CD4-positive, alpha-beta T cell treated with Interleukin-15 for 1 hour (primary cell): ENCODE data around the gene MAB21L4.

Source experiments
- DNase-seq: peaks from one replicate; pipeline ENCODE4 v3.0.0-alpha.2; 2020

MAB21L4 gene

DNA sequence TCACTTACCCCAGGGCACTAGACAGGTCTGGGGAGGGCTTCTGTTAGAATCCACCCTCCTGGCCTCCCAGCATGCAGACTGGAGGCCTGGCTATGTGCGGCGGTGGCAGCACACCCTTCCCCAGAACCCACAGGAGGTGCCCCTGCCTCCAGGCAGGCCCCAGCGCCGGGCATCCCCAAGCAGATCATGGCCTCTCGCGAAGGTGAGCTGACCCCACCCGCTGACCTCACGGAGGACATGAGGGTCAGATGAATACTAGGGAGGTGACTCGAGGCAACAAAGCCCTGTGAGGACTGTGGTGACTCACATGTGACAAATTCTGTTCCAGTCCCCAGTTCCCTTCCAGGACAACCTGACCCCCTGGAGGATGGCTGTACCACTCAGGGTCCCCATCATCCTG is 1.9 kb downstream of the MAB21L4 start:
- no peak for DNase-seq

DNA sequence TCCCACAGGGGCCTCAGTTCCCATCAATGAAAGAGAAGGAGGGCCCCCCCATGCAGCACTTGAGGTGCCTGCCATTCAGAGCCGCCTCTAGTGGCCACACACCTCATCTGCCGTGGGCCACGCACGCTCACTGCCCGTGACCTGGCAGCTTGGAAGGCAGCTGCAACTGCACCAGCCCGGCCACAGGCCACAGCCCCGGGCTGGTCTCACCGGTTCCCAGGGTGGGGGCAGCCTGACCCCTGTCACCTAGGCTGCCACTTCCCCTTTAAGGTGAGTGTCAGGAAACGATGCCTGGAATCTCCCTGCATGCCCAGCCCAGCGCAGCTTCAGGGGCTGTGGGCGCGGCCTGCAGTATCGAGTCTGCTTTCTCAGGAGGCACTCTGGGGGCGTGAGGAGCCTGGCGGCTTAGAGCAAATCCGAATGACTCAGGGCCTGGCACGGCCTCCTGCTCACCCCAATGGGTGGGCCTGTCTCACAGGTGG is 2.6 kb downstream of the MAB21L4 start:
- no peak for DNase-seq

DNA sequence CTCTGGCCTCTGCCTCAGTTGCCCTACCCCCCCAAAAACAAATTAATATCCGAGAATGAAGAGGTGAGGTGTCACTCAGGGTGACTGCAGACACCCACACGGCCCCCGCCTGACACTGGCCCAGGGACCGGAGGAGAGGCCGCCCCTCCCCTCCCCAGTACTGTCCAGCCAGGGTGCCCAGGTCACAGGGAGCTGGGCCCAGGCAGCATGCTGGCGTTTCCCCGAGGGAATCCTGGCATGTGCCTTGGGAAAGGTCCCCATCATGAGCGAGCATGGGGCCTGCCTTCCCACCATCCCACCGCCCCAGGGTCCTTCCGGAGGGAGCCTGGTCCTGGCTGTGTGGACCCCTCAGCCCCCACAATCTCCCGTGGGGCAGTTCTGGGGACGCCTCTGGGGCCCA is 3.0 kb downstream of the MAB21L4 start:
- no peak for DNase-seq

DNA sequence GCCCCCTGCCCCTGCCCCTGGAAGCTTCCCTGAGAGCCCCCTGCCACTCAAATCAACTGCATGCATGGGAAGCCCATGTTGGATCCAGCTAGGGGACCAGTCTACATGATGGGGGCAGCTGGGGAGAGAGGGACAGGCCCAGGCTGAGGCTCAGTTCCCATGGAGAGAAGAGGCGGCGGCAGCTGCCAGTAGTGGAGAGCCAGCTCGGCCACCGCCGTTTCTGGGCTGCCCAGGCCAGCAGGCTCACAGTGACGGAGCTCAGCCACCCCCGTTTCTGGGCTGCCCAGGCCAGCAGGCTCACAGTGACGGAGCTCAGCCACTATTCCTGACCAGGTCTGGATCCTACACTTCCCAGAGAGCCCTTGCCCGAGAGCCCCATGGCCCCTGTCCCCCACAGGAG is 3.6 kb downstream of the MAB21L4 start:
- no peak for DNase-seq

DNA sequence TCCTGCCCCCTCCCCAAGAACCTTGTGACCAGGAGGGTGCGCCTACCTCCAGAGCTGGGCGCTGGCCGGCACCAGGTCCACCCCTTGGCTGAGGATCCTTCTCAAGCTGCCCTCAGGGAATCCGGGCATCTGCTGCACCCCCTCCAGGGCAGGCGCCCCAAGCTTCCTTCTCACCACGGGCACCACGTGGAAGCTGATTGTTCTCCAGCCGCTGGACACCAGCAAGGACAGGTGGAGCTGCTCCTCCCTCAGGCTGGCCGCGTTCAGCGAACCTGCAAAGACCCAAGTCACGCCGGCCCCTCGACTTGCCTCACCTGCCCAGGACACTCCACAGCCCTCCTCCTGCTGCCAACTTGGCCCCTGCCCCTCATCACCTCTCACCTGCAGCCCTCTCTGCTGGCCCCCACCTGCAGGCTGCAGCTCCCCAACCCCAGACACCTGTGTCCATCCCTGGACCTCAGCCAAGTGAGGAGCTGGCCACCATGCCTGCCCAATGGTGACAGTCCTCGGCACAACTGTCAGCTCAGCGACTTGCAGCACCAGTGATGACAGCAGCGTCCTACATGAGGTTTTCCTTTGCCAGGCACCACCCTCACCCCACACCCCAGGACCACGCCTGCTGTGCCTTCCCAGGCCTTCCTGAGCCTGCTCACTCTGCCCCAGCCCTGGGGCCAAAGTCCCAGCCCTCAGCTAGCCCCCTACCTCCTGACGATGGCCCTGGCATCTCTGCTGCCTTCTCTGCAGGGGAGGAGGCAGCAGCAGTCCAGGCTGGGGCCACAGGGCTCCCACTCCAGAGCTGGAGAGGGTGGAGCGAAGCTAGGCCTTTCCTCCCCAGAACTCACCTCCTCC is 4.2 kb downstream of the MAB21L4 start:
- DNase-seq = no peak

DNA sequence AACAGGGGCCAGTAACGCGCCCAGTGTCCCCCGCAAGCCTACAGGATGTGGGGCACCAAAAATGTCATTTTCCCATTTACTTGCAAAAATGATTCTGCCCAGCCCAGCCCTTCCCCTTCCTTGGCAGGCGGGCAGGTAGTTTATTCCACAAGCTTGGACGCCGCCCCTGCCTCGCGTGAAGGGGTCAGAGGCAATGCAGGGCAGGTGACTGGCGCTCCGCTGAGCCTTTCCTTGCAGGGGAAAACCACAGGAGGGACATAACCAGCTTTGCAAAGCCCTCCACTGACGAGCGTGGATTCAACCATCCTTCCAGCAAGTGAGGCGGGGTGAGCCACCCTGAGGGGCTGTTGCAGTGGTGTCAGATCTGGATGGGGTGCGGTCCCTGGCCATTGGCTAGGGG is 5.3 kb downstream of the MAB21L4 start:
- DNase-seq = no peak

DNA sequence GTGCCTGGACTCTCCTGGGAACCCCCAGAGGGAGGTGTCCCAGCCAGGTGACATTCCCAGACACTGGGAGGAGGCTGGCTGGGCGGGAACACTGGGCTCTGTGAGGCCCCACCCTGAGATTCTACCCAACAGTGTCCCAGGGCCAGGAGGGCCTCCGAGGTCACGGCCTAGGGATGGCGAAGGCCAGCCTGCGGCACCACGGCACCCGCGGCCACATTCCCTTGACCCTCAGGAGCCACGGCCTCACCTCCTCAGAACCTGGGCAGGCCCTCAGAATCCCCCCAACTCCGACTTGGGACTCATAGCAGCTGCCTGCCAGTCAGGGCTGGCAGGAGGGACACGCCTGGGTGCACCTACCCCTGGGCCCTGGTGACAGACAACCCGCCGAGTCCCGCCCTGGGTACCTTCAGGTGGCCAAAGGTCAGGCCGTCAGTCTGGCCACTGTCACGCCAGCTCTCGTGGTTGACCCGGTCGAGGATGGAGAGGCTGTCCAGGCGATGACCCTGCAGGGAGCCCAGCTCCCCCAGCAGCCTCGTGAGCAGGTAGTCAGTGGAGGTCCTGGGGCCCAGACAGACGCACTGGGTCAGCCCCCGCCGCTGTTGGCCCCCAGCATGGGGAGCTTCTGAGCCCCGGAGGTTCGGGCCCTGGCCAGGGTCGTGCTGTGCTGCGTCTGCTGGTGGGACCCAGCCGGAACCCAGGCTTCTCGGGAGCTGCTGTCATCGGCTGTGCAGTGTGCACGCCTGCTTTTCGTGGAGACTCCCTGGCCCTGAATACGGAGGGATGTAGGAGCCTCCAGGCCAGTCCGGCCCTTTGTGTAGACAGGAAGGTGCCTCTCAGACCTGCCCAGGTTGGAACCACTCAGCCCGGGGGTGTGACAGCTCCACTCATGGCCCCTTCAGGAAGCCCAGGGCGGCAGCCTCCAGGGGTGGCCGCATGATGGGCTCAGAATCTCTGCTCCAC is 6.1 kb downstream of the MAB21L4 start:
- no peak for DNase-seq

DNA sequence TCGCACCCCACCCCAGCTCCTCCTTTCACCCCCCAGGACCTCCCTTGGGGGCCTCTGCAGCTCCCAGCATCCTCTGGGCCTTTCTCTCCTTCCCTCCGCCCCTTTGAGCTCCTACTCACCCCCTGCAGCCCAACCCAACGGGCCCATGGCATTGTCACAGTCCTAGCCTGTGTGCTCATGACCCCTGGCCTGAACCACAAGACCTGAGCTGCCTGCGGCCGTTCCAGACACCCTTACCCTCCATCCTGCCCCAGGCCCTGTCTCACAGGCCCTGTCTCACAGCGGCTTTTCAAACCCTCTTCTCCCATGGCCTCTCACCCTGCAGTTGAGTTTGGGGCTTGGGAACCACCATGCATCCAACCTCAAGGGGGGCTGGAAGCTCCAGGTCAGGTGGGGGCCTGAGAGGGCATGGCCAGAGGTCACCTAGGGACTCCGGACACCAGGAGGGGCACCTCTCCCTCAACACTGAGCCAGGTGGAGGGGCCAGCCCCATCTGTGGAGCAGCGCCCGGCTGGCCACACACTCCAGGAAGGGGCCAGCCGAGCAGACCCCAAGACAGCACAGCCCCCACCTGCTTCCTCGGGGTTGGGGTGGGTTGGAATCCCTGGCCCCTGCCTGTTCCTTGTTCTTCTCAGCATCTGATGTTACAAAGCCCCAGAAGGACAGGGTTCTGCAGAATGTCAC is 6.9 kb downstream of the MAB21L4 start:
- DNase-seq = no peak

DNA sequence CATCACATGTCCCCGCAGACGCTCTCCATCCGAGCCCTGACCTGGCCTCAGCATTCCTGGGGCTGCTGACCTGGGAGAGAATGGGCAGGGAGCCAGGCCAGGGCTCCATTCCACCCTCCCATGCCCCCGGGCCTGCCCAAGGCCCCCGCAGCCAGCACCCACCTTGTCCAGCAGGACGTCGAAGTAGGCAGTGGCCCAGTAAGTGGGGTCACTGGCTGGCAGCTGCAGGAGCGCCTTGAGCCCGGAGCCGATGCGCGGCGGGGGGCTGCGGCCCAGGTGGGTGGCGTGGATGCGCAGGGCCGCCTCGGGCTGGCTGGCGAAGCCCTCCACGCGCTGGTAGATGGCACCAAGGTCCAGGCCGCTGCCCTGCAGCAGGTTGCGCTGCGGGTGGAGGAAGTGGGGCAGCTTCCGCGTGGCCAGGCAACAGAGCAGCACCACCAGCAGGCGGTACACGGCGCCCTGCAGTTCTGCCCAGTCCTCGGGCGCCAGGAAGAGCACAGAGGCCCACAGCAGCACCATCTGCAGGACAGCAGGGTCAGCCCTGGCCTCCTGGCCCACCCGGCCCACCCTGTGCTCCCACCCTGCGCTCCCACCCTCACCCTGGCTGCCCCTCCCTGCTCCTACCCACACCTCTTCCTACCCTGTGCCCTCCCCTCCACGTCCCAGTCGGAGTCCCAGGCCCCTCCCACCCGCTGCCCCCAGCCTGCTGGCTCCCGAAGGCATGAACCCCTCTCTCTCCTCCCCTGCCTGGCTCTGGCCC is 7.6 kb downstream of the MAB21L4 start:
- DNase-seq = no peak

DNA sequence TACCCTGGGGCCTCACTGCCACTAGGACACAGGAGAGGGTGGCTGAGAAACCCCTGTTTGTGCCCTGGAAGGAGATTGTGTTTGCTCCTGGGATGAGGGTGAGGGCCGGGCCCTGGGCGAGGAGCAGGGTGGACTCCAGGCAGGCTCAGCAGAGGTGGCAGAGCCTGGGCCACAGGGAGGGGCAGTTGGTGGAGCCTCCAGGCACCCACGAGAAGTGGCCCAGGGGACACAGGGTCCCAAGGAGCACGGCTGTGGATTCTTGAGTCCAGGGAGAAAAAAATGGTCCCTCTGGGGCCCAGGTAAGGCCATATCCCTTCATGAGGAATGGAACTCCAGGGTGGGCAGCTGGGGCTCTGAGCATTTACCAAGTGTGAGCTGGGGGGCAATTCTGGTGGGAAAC is 8.3 kb downstream of the MAB21L4 start:
- no peak for DNase-seq

DNA sequence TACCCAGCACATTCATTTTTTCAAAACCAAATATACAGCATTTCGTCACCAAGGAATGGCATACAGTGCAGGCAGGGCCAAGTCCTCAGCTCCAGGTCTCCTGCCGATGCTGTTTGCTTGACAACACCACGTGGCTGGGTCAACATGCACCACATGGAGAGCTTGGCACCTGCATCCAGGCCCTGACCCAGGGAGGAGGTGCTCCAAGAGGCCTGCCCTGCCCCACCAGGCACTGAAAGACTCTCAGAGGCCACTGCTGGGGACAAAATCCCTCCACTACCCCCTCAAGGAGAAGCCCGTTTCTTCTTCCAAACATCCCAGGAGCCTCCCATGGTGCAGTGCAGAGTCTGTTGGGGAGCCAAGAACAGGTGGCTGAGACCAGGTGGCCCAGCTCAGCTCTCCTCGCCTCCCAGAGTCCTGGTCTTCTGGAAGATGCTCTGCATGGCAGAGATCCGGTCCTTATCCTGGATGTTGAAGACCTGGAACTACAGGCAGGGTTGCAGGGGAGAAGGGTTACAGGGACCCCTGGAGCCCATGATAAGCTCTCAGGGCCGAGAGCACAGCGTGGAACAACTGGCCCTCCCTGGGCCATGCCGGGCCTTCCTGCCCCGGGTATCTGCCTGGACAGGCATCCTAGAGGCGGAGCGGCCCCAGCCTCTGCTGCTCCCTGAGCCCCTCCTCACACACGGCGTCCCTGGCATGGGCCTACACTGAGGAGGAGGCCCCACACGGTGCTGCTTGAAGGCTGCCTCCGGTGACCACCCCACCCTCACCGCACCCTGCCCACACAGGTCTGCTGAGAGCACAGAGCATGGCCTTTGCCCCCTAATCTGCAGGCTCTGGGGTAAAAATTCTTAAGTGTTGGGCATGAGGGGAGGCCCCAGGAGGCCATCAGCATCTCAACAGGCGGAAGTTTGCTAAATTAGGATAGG is 9.0 kb downstream of the MAB21L4 start:
- DNase-seq = peak; percentile 6

DNA sequence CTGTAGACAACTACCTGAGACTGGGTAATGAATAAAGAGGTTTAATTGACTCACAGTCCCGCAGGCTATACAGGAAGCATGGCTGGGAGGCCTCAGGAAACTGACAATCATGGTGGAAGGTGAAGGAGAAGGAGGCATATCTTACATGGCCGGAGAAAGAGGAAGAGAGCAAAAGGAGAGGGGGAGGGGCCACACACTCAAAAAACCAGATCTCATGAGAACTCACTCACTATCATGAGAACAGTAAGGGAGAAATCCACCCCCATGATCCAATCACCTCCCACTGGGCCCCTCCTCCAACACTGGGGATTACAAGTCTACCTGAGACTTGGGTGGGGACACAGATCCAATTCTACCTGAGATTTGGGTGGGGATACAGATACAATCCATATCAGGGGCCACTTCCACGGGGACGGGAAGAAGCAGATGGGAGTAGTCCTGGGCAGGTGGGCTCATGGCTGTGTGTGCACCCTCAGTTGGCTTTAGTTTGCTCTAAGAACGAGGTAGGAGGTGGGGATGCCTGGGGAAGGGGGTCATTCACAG is 9.9 kb downstream of the MAB21L4 start:
- DNase-seq = peak; percentile 15

DNA sequence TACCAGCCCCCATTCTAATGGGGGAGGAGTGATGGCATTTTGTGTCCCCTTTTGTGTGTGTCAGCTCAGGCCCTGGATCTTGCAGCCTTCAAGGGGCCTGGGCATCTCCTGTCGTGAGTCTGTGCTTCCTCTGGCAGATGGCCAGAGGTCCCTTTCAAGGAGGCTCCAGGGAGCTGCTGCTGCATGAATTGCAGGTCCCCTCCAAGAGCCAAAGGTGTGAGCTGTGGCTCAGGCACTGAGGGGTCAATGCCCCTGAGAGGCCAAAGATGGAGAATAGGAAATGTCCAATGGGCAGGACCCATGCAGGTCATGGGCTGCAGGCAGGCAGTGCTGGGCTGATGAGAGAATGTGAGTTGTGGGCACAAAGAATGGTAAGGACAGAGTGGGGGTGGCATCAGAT is 10.4 kb downstream of the MAB21L4 start:
- DNase-seq = peak; percentile 6

DNA sequence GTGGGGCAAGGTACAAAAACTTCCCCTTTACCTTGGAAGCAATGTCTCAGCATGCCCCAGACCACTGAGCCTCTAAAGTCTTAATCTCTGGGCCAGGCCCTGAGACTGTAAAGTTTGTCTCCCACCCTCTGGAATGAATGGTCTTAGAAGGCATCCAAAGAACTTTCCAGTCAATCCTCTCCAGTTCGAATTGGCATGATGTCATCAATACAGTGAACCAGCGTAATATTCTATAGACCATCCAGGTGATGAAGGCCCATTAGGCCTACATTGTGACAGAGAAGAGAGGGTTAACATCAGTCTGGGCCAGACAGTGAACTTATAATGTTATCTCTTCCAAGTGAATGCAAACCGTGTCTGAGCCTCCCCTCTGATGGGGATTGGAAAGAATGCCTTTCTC is 11.2 kb downstream of the MAB21L4 start:
- DNase-seq = no peak

DNA sequence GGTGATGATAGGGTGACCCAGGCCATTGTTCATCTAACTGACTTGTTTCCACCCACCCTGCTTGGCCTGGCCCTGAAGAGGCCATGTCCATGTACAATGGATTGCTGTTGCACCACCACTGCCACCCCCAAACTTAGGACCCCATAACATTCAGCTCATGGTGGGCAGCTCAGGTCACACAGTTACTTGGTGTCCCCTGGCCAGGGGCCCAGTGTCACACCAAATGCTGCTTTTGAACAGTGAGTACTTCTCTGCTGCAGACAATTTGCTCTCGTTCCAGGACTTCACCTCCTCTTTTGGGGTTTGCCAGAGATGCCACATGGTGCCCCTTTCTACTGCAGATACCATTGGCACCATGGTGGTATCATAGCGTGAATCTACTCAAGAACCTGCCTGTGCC is 11.7 kb downstream of the MAB21L4 start:
- no peak for DNase-seq

DNA sequence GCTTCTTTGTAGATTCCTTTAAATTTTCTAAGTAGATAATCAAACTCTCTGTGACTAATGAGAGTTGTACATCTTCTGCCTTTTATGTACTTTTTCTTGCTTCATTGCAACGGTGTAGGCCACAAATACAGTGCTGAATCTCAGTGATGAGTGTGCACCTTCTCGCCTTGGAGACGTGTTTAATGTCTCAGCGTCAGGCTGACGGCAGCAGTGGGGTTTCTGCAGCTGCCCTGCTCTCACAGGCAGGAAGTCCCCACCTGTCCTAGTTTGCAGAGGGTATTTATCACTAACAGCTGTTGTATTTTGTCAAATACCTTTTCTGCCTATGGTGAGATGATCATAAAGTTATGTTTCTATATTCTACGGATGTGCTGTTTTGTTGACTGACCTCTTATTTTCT is 14.0 kb downstream of the MAB21L4 start:
- DNase-seq = no peak

DNA sequence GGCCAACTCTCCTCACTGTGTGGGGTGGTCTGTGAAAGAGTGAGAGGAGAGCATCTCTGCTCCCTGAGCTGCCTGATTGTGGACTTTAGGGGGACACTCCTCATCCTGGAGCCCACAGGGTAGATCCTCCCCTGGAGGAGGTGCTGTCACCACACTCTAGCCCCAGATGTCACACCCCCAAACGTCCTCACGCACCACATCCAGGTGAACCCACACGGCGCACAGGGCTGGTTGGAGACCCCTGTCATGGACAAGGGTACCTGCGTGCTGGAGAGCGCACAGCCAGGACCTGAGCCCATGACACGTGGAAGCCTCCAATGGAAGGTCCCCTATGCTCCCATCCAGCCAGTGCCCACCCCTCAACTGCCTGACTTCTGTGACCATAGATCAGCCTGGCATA is 16.9 kb downstream of the MAB21L4 start:
- DNase-seq = no peak

DNA sequence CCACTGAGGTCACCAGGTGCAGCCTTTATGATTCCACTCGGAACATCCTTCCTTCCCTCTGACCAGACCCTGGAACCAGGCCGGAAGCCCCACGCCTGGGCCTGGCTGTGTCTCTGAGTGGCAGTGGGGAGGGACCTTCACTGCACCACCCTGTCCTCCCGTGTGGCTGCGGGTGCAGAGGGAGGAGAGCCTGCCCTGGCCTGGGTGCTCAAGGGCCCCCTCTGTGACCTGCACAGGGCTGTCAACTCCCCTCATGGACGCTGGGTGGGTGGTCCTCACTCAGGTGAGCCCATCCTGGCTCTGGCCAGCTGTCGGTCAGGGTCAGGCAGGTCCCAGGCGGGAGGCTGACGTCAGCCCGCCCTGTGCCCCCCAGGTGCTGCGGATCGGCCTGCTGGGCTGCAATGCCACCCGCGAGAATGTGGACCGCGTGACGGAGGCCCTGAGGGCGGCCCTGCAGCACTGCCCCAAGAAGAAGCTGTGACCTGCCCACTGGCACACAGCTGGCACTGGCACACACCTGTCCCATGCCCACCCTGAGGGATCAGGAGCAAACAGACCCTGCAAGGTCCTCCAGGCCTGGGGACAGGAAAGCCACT is 17.5 kb downstream of the MAB21L4 start:
- DNase-seq = no peak

DNA sequence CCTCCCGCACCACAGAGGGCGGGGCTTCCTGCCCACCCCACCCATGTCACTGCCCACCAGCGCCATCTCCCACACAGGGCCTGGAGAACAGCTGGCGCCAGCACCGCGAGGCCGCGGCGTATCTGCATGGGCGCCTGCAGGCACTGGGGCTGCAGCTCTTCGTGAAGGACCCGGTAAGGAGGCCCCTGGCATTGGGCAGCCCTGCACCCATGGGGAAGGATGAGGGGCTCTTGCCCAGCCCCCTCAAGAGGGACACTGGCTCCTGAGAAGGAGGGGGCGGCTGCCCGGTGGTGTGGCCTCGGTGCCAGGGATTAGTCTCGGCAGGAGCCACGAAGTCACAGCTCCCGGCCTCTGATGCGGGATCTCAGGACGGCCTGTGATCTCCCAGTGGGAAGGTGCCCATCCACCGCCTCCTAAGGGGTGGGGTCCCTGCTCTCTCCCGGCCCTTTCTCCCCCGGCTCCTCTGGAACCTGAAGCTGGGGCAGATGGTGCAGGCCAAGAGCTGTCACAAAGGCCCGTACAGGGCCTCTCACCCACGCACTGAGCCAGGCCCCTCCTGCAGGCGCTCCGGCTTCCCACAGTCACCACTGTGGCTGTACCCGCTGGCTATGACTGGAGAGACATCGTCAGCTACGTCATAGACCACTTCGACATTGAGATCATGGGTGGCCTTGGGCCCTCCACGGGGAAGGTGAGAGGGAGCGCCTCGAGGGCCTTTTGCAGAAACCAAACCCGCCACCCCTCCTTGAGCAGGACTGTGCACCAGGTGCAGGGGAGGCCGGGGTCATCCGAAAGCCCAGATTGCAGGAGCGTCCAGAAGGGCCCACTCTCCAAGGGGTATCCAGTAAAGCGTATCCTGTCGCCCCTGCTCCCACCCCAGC is 18.3 kb downstream of the MAB21L4 start:
- no peak for DNase-seq
